Psoas muscle (tissue), 8 donors: ENCODE data around the gene DEDD. TPM values are rescaled to one million over a fixed set of nuclear protein-coding genes. Genes with fewer than 3 reads are reported as not detected.
A peak's percentile ranks its signal among the peaks of the same experiment; 100 is the strongest.

Source experiments
- ATAC-seq, 4 donors: fragments of 200-7000 bp; cut with Tn5 transposase; one replicate each; pipeline ENCODE4 v1.9.1; 2020; ENCODE audit warnings: moderate library complexity in 3 of 4, mild to moderate bottlenecking in 2 of 4
- DNase-seq, 2 donors: peaks; one replicate each; pipeline ENCODE4 v3.0.0-alpha.2; 2020
- H3K27ac ChIP-seq: fragments of 200-600 bp; one replicate; pipeline ENCODE4 v1.8.0; 2022
- H3K27me3 ChIP-seq, 3 donors: fragments of 200-600 bp in 1 of 3; one replicate each; pipeline versions ENCODE4 v1.6.1 to v1.8.0; 2013 to 2022; ENCODE audit warnings: low read length in 2 of 3, mild to moderate bottlenecking in 2 of 3, moderate library complexity in 1 of 3; ENCODE audit not compliant: insufficient read depth in 3 of 3
- H3K36me3 ChIP-seq, 2 donors: fragments of 200-600 bp in 1 of 2; one replicate each; pipeline versions ENCODE4 v1.6.1 to v1.8.0; 2013 to 2022; ENCODE audit warnings: low read depth in 1 of 2, mild to moderate bottlenecking in 1 of 2, moderate library complexity in 1 of 2; ENCODE audit not compliant: insufficient read depth in 1 of 2
- H3K4me1 ChIP-seq: fragments of 200-600 bp; one replicate; pipeline ENCODE4 v1.8.0; 2022
- H3K4me3 ChIP-seq: fragments of 200-600 bp; one replicate; pipeline ENCODE4 v1.8.0; 2022; ENCODE audit warnings: mild to moderate bottlenecking
- H3K9me3 ChIP-seq: fragments of 200-600 bp; one replicate; pipeline ENCODE4 v1.8.0; 2022
- CTCF ChIP-seq: fragments of 200-600 bp; IDR thresholded peaks from one replicate; pipeline ENCODE4 v1.8.0; 2022; ENCODE audit warnings: antibody characterized with exemption
- WGBS, 3 donors: extraction: QIAGEN DNeasy Blood & Tissue Kit; methylation state at CpG; one replicate each; pipeline versions ENCODE4 v1.1.6 to v1.1.7; 2013; 5-methylcytosine and 5-hydroxymethylcytosine counted together
- intact Hi-C, 2 donors: fragments of 100-400 bp; cut with DNase I; formaldehyde crosslinking; loops; one replicate each; pipeline versions ENCODE4 v1.11.0 to v1.14.2; 2022
- polyA plus RNA-seq, 3 donors: library from polyadenylated mRNA; stranded (reverse); fragments of 200-250 nt; gene quantifications; one replicate each; pipeline ENCODE4 v1.2.3, GENCODE V29; 2013
- total RNA-seq, 4 donors: library from RNA; stranded (reverse); fragmentation: NEBNext Ultra II Directional in 2 of 4; extraction: Animal tissue kit (Norgen Biotek cat#: 25700) in 2 of 4; gene quantifications; one replicate each; pipeline versions ENCODE4 v1.2.1 to v1.2.4, GENCODE V29; 2021 to 2023
- donor health status: healthy with polysubstance abuse.
- donor health status: DM: no; HTN: no; CAD: no; lungs with moderate emphysema.
- donor health status: Bipolar disorder and iron deficiency.
- donor health status: healthy.
- donor health status: DM: yes; HTN: yes; CAD: no.
- donor health status: DM: no; HTN: no; CAD: no.
- donor health status: DM: no; HTN: no; CAD: no.
- donor health status: DM: yes; HTN: yes; CAD: no.

The DEDD gene
- total and polyA plus RNA-seq, 7 donors = 30.4 to 70.8 (median 57.7) TPM

GRCh38 chr1:161100556-161100955 is 31.9 kb downstream of the DEDD start:
- WGBS, 3 donors = 34 to 47% (median 38%) methylated on average over 2 of the region's 2 CpGs
- ATAC-seq (no peak), DNase-seq (peak in 1 of 2 donors; percentile 36)
- peaks cover 7% of the 10 kb centered on the region for H3K4me1 ChIP-seq
- H3K9me3 ChIP-seq = no peaks in the 10 kb centered on the region
- intact Hi-C loops = no loop called here
- H3K27me3 ChIP-seq = no peaks in the 10 kb centered on the region
- H3K4me3 ChIP-seq = no peak overlapping the region
- H3K27ac ChIP-seq = peak overlapping the region; percentile 17
- peaks cover 16 to 36% of the 10 kb centered on the region in 2 donors for H3K36me3 ChIP-seq
- TF ChIP-seq CTCF = no peak

- ATAC-seq (peak in 1 of 4 donors; percentile 8), DNase-seq (peak in 1 of 2 donors; percentile 42)
- Histone ChIP-seq H3K4me1 (peaks cover 7% of the 10 kb centered on the region), H3K27ac (no peak overlapping the region), H3K4me3 (peak overlapping the region; percentile 76), H3K36me3 (peaks cover 16 to 36% of the 10 kb centered on the region in 2 donors), H3K9me3 (no peaks in the 10 kb centered on the region), H3K27me3 (no peaks in the 10 kb centered on the region)
- 67 to 78% (median 69%) methylated on average over 9 of the region's 9 CpGs for WGBS, 3 donors
- intact Hi-C loops = loop anchor here (5.0 to 10.0 kb wide), 3 partner anchors 57 to 374 kb away; no protein-coding TSS in a partner anchor
- TF ChIP-seq CTCF = no peak
Measured at GRCh38 chr1:161099090-161099802, 33.2 kb downstream of the DEDD start.

- TF ChIP-seq CTCF = no peak
- Histone ChIP-seq H3K27ac (peak within 1 kb of the TSS; percentile 58), H3K4me1 (peaks cover 7% of the 10 kb centered on the region), H3K9me3 (no peaks in the 10 kb centered on the region), H3K4me3 (peak within 1 kb of the TSS; percentile 76), H3K36me3 (peaks cover 13 to 36% of the 10 kb centered on the region in 2 donors), H3K27me3 (no peaks in the 10 kb centered on the region)
- DNase-seq (peak; percentile 66 to 87), ATAC-seq (peak; percentile 76 to 91 (median 85))
- WGBS, 3 donors = 12 to 15% (median 12%) methylated on average over 60 to 71 of the region's 71 CpGs
- intact Hi-C loops = loop anchor here (5.0 to 10.0 kb wide), 3 partner anchors 56 to 374 kb away; no protein-coding TSS in a partner anchor
Measured at GRCh38 chr1:161098210-161099068, 34.0 kb downstream of the DEDD start, which contains the start of gene KLHDC9. Gene KLHDC9 (plus strand): TSS chr1:161098361. CDS start chr1:161098536, 175 bp downstream.

- intact Hi-C loops = loop anchor here (2.0 to 10.0 kb wide), 4 partner anchors 54 to 372 kb away; no protein-coding TSS in a partner anchor
- Histone ChIP-seq H3K4me1 (peaks cover 7% of the 10 kb centered on the region), H3K4me3 (no peak overlapping the region), H3K9me3 (no peaks in the 10 kb centered on the region), H3K36me3 (peaks cover 8 to 26% of the 10 kb centered on the region in 2 donors), H3K27ac (no peak overlapping the region), H3K27me3 (no peaks in the 10 kb centered on the region)
- WGBS, 3 donors = 13 to 27% (median 21%) methylated on average over 1 of the region's 1 CpG
- DNase-seq (peak; percentile 61 to 77), ATAC-seq (peak in 3 of 4 donors; percentile 16 to 22 (median 21))
- no peak for TF ChIP-seq CTCF
Measured at GRCh38 chr1:161096530-161096929, 35.9 kb downstream of the DEDD start.
